PC-9 (cell line): ENCODE data around the gene SAMM50. TPM values are rescaled to one million over a fixed set of nuclear protein-coding genes. Genes with fewer than 3 reads are reported as not detected.
A peak's percentile ranks its signal among the peaks of the same experiment; 100 is the strongest.

Source experiments
- BruUV-seq: library from RNA; stranded (reverse); fragments of 400-500 nt; replicated peaks from 2 replicates; lab custom pipeline; 2021; lab: Mats Ljungman, UMichigan
- CTCF ChIA-PET: fragments of 300-600 bp; sonication (Branson Sonifier 250); formaldehyde crosslinking; loops from one replicate; lab custom pipeline; 2022; ENCODE audit warnings: antibody characterized with exemption; lab: Charles Lee
- POLR2A ChIA-PET: fragments of 300-600 bp; sonication (Branson Sonifier 250); formaldehyde crosslinking; loops from one replicate; lab custom pipeline; 2022; ENCODE audit warnings: antibody characterized with exemption; ENCODE audit not compliant: unreplicated experiment; lab: Charles Lee
- DNase-seq, 2 experiments: peaks; one replicate each; pipeline versions ENCODE4 v3.0.0 to v3.0.0-alpha.2; 2015 to 2022; ENCODE audit warnings: mixed read lengths in 1 of 2
- H2AFZ ChIP-seq: fragments of 200-600 bp; sonication (generic); 2 replicates; pipeline ENCODE4 v1.8.1; 2017; ENCODE audit warnings: antibody characterized with exemption
- H3F3A ChIP-seq: fragments of 200-600 bp; sonication (generic); 2 replicates; pipeline ENCODE4 v1.8.1; 2017; ENCODE audit warnings: antibody characterized with exemption, mild to moderate bottlenecking, low read depth; ENCODE audit not compliant: insufficient read depth
- H3K27ac ChIP-seq: fragments of 200-600 bp; sonication (generic); 2 replicates; pipeline ENCODE4 v1.6.1; 2016; ENCODE audit warnings: mixed run types
- H3K27me3 ChIP-seq: fragments of 200-600 bp; sonication (generic); 2 replicates; pipeline ENCODE4 v1.6.1; 2016; ENCODE audit warnings: low read depth, mixed run types; ENCODE audit not compliant: insufficient read depth
- H3K36me3 ChIP-seq: fragments of 200-600 bp; sonication (generic); 2 replicates; pipeline ENCODE4 v1.6.1; 2016; ENCODE audit warnings: low read depth, mixed run types
- H3K4me1 ChIP-seq: fragments of 200-600 bp; sonication (generic); replicated peaks from 2 replicates; pipeline ENCODE4 v1.6.1; 2016; ENCODE audit warnings: mixed run types; ENCODE audit not compliant: insufficient read depth
- H3K4me2 ChIP-seq: fragments of 200-600 bp; sonication (generic); 2 replicates; pipeline ENCODE4 v1.6.1; 2017; ENCODE audit warnings: mixed run types
- H3K4me3 ChIP-seq: fragments of 200-600 bp; sonication (generic); 2 replicates; pipeline ENCODE4 v1.6.1; 2016; ENCODE audit warnings: mixed run types
- H3K79me2 ChIP-seq: fragments of 200-600 bp; sonication (generic); 2 replicates; pipeline ENCODE4 v1.6.1; 2017; ENCODE audit warnings: low read depth, mixed run types
- H3K9me2 ChIP-seq: fragments of 200-600 bp; sonication (generic); 2 replicates; pipeline ENCODE4 v1.8.1; 2017; ENCODE audit warnings: mild to moderate bottlenecking; ENCODE audit not compliant: insufficient read depth
- H3K9me3 ChIP-seq: fragments of 200-600 bp; sonication (generic); 2 replicates; pipeline ENCODE4 v1.8.1; 2016; ENCODE audit warnings: low read depth; ENCODE audit not compliant: insufficient read depth
- H4K20me1 ChIP-seq: fragments of 200-600 bp; sonication (generic); 2 replicates; pipeline ENCODE4 v1.8.1; 2017; ENCODE audit not compliant: insufficient read depth
- EZH2 ChIP-seq: fragments of 200-600 bp; sonication (generic); IDR thresholded peaks from 2 replicates; pipeline ENCODE4 v1.8.0; 2017; ENCODE audit warnings: antibody characterized with exemption, low read depth
- intact Hi-C: fragments of 100-400 bp; cut with micrococcal nuclease; formaldehyde crosslinking; loops from one replicate; pipeline ENCODE4 v1.10.0; 2022; ENCODE audit not compliant: unreplicated experiment
- total RNA-seq: library from RNA; stranded (reverse); gene quantifications from 2 replicates; pipeline ENCODE4 v1.2.3, GENCODE V29; 2021
- TF ChIP-seq, protein P1 (sequence below): fragments of 200-600 bp; sonication (generic); conservative IDR thresholded peaks from 2 replicates; pipeline ENCODE4 v1.6.1; 2017; ENCODE audit warnings: mixed run types, antibody characterized with exemption, mild to moderate bottlenecking, moderate library complexity

The SAMM50 gene
- total RNA-seq, 1 experiment from 2014 or later: 73.9 TPM

DNA sequence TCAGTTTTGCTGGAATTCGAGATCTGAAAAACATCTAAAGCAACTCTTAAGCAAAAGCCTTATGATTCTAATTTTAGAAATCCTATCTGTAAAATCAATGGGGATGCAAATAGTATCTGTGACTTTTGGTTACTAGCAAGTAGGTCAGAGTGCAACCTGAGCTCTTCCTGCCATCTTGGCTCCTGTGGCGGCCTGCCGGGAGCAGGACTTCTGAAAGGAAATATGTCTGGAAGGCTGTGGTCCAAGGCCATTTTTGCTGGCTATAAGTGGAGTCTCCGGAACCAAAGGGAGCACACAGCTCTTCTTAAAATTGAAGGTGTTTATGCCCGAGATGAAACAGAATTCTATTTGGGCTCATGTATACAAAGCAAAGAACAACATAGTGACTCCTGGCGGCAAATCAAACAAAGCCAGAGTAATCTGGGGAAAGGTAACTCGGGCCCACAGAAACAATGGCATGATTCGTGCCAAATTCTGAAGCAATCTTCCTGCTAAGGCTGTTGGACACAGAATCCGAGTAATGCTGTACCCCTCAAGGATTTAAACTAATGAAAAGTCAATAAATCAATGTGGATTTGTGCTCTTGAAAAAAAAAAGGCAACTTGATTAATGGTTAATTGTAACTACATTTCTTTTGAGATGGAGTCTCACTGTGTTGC lies 1.7 kb downstream of the SAMM50 start:
- Histone ChIP-seq H3K4me1 (peaks cover 25% of the 10 kb centered on the region), H3K4me2 (peak overlapping the region; percentile 87), H2AFZ (no peak overlapping the region), H3K9me2 (no peaks in the 10 kb centered on the region), H3K27ac (no peak overlapping the region), H3K27me3 (no peaks in the 10 kb centered on the region), H3K79me2 (peaks cover 70% of the 10 kb centered on the region), H3F3A (peaks cover 12% of the 10 kb centered on the region), H3K36me3 (no peaks in the 10 kb centered on the region), H3K9me3 (no peaks in the 10 kb centered on the region), H4K20me1 (peaks cover 12% of the 10 kb centered on the region), H3K4me3 (peak overlapping the region; percentile 91)
- ChIA-PET POLR2A (interaction anchor here (0.6 kb wide), 1 partner anchor 389 kb away, joined by 6 read pairs; no protein-coding TSS in a partner anchor), CTCF (interaction anchor here (0.8 kb wide), 1 partner anchor 72 kb away, joined by 3 read pairs; no protein-coding TSS in a partner anchor)
- peak in 1 of 2 experiments; percentile 48 for DNase-seq
- intact Hi-C loops: no loop called here
- BruUV-seq: no TSS peak
- TF ChIP-seq, protein P1, sequence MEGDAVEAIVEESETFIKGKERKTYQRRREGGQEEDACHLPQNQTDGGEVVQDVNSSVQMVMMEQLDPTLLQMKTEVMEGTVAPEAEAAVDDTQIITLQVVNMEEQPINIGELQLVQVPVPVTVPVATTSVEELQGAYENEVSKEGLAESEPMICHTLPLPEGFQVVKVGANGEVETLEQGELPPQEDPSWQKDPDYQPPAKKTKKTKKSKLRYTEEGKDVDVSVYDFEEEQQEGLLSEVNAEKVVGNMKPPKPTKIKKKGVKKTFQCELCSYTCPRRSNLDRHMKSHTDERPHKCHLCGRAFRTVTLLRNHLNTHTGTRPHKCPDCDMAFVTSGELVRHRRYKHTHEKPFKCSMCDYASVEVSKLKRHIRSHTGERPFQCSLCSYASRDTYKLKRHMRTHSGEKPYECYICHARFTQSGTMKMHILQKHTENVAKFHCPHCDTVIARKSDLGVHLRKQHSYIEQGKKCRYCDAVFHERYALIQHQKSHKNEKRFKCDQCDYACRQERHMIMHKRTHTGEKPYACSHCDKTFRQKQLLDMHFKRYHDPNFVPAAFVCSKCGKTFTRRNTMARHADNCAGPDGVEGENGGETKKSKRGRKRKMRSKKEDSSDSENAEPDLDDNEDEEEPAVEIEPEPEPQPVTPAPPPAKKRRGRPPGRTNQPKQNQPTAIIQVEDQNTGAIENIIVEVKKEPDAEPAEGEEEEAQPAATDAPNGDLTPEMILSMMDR: no peak
- no peak for TF ChIP-seq EZH2

DNA sequence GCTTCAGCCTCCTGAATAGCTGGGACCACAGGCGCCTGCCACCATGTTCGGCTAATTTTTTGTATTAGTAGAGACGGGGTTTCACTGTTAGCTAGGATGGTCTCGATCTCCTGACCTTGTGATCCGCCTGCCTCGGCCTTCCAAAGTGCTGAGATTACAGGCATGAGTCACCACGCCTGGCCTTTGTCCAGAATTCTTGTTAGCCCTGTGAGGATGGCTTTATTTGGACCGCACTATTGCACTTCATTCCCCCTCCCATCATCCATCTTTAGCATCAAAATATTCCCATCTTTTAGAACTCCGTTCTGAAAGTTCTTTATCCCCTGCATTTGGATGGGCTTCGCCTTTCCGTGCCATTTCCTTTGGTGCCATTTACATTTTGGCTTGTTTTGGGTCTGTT lies 2.6 kb downstream of the SAMM50 start:
- ChIA-PET POLR2A (interaction anchor here (0.7 to 0.8 kb wide), 2 partner anchors 8 to 32 kb away, joined by 5 to 19 read pairs; no protein-coding TSS in a partner anchor), CTCF (interaction anchor here (0.9 kb wide), 1 partner anchor 799 kb away, joined by 3 read pairs; no protein-coding TSS in a partner anchor)
- no peak for TF ChIP-seq EZH2
- TF ChIP-seq, protein P1: no peak
- Histone ChIP-seq H3K9me2 (no peaks in the 10 kb centered on the region), H3F3A (peaks cover 16% of the 10 kb centered on the region), H3K4me1 (peaks cover 25% of the 10 kb centered on the region), H3K36me3 (no peaks in the 10 kb centered on the region), H3K9me3 (no peaks in the 10 kb centered on the region), H2AFZ (no peak overlapping the region), H3K4me2 (no peak overlapping the region), H4K20me1 (peaks cover 18% of the 10 kb centered on the region), H3K27me3 (no peaks in the 10 kb centered on the region), H3K27ac (no peak overlapping the region), H3K79me2 (peaks cover 70% of the 10 kb centered on the region), H3K4me3 (no peak overlapping the region)
- DNase-seq: no peak
- intact Hi-C loops: no loop called here
- BruUV-seq: no TSS peak

DNA sequence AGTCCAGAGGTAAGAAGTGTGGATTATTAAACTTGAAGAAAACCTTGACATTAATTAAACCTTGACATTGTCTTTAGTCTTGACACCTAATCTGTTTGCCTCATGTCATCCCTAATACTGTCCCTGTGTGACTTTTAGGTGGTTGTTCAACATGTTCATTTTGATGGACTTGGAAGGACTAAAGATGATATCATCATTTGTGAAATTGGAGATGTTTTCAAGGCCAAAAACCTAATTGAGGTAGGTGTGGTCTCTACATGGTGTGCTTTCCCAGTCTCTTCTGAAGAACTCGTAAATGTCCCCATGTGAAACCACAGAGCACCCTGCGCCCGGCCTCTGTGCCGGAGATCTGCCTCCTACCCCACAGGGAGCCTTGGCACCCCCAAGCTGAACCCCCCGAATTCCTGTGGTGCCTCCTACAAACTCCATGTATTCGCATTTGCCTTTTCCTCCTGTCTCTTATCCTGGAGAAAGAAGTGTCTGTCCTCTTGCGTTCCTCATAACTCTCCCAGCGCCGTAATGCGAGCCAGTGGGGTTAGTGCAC lies 9.1 kb downstream of the SAMM50 start:
- POLR2A ChIA-PET: no interaction called here
- H2AFZ ChIP-seq: no peak overlapping the region
- H3K4me1 ChIP-seq: no peaks in the 10 kb centered on the region
- H3K9me3 ChIP-seq: no peaks in the 10 kb centered on the region
- peaks cover 17% of the 10 kb centered on the region for H3K79me2 ChIP-seq
- no peaks in the 10 kb centered on the region for H3K9me2 ChIP-seq
- H3F3A ChIP-seq: peaks cover 5% of the 10 kb centered on the region; the same call in 1 of the 2 replicates
- intact Hi-C loops: no loop called here
- H3K27me3 ChIP-seq: no peaks in the 10 kb centered on the region
- no peak overlapping the region for H3K4me2 ChIP-seq
- no peak overlapping the region for H3K27ac ChIP-seq
- TF ChIP-seq EZH2: no peak
- TF ChIP-seq, protein P1: no peak
- DNase-seq: peak in 1 of 2 experiments; percentile 10
- H3K36me3 ChIP-seq: peaks cover 23% of the 10 kb centered on the region
- H4K20me1 ChIP-seq: peaks cover 18% of the 10 kb centered on the region
- CTCF ChIA-PET: no interaction called here
- no TSS peak for BruUV-seq
- H3K4me3 ChIP-seq: no peak overlapping the region
